Stimulated activated CD8-positive, alpha-beta memory T cell treated with anti-CD3 and anti-CD28 coated beads, Interleukin-15, amount 100 ng/mL, for 1 hour (primary cell): Measurements from ENCODE around the gene TBC1D20.
"Not testable (repeated sequence)": the region's sequence is repeated elsewhere in the genome, so short reads cannot be mapped to it uniquely, and the experiment has no call there.

Source experiments
- DNase-seq: peaks from one replicate; pipeline ENCODE4 v3.0.0-alpha.2; 2020; ENCODE audit warnings: low read depth

Gene TBC1D20, protein sequence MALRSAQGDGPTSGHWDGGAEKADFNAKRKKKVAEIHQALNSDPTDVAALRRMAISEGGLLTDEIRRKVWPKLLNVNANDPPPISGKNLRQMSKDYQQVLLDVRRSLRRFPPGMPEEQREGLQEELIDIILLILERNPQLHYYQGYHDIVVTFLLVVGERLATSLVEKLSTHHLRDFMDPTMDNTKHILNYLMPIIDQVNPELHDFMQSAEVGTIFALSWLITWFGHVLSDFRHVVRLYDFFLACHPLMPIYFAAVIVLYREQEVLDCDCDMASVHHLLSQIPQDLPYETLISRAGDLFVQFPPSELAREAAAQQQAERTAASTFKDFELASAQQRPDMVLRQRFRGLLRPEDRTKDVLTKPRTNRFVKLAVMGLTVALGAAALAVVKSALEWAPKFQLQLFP

DNA sequence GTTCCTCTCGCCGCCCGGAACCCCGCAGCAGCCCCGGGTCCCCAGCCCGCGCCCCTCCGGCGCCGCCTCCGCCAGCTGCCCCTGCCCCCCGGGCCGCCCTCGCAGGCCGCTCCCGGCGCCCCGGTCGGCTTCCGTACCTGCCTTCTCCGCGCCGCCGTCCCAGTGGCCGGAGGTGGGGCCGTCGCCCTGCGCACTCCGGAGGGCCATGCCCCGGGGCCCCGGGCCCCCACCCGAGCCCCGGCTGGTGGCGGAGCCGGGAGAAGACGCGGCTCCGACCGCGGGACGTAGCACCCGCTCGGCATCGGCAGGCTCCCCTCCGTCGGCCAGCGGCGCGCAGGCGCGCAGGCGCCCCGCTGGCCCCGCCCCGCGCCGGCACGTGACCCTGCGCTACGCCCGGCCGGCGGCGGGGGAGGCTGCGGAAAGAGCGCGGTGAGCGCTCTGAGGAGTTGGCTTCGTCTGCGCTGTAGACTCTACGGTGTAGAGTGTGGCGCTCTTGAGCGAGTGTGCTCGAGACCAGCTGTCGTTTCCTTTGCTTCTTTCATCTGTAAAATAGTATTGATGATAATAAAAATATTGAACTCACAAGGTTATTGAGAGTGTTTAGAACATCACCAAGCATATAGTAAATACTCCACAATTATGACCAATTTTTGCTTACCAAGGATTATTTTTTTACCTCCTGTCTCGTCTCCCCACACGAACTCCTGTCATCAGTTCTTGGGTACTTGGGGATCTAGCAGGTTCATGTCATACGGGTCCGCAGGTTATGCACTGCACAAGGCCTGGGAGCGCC lies at the start of gene TBC1D20:
TBC1D20 (minus strand) TSS at position 335 of the 793 bp plus-strand sequence; CDS start at position 207, 128 bp downstream.
- peak; percentile 58 for DNase-seq

DNA sequence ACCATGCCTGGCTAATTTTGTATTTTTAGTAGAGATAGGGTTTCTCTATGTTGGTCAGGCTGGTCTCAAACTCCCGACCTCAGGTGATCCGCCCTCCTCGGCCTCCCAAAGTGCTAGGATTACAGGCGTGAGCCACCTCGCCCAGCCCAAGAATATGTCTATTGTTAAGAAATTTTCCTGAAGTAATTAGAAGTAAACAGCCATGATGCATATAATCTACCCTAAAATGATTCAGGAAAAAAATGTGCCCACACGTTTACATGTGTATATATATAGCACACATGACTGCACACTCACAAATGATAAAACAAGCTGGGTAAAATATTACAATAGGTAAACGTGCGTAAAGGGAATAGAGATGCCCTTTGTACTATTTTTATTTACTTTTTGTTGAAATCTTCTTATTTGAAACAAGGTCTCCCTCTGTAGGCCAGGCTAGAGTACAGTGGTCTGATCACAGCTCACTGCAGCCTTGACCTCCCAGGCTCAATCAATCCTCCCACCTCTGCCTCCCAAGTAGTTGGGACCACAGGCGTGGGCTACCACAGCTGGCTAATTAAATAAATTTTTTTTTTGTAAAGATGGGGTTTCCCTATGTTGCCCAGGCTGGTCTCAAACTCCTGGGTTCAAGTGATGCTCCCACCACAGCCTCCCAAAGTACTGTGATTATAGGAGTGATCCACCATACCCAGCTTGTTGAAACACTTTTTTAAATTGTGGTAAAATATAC lies 48.2 kb upstream of the TBC1D20 start:
- DNase-seq: not testable (repeated sequence)

- DNase-seq: not testable (repeated sequence)
Observed at GRCh38 chr20:508364-508787, 46.0 kb upstream of the TBC1D20 start.

DNA sequence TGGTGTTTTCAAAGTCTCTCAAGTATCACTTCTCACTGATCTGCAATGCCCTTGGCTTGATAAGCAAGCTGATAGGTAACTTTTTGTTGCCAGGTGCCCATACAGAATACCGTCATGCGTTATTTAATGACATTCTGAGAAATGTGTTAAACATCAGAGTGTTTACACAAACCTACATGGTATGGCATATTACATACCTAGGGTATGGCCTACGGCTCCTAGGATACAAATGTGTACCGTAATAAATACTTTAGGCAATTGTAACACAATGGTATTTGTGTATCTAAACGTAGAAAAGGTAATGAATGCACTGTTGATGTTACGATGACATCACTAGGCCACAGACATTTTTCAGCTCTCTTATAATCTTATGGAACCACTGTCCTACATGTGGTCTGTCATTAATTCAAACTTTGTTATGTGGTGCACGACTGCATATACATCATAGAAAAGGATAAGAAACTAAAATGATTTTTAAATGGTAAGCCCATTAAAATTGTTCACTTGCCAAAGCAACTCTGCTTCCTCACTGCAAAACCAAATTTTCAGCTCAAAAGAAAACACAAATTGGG lies 45.5 kb upstream of the TBC1D20 start:
- no peak for DNase-seq

GRCh38 chr20:507006-507758 lies 44.8 kb upstream of the TBC1D20 start:
- DNase-seq: no peak

DNA sequence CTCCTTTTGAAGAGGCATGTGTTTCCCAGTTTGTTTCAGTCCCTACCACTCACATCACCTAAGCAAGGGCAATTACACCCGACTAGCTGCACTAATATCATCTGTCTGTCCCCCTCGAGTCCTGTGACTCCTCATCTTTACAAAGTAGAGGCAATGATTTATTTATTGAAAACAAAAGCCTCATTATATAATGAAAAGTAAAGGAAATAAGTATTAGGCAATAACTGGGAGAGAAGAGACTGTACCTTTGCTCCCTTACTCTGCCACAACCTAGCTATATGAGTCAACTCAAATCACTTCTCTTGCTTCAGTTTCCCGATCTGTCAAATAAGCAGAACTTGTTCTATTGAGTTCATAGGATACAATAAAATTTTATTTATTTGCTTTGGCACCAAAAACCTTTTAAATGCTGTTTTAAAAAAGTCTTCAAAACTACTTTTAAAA lies 42.3 kb upstream of the TBC1D20 start:
- no peak for DNase-seq

GRCh38 chr20:503048-503737 lies 40.9 kb upstream of the TBC1D20 start:
- no peak for DNase-seq

DNA sequence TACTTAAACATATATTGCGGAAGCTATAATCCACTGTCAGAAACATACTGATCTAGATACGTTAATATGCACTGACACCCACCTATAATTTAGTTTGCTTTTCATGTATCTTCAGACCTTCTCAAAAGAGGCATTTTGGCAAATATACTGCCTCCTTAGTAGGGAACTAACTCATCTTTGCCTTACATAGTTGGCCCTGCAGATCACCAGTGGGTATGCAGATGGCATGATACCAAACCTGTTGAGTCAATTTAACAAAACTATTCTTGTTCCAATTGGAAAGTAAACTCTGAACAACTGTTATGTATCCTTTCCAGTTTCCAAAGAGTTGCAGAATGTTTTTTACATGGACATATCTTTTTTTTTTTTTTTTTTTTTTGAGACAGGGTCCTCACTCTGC lies 35.6 kb upstream of the TBC1D20 start:
- DNase-seq: no peak

GRCh38 chr20:496126-496696 lies 33.9 kb upstream of the TBC1D20 start:
- no peak for DNase-seq

GRCh38 chr20:492159-492558 lies 29.8 kb upstream of the TBC1D20 start:
- DNase-seq: no peak

DNA sequence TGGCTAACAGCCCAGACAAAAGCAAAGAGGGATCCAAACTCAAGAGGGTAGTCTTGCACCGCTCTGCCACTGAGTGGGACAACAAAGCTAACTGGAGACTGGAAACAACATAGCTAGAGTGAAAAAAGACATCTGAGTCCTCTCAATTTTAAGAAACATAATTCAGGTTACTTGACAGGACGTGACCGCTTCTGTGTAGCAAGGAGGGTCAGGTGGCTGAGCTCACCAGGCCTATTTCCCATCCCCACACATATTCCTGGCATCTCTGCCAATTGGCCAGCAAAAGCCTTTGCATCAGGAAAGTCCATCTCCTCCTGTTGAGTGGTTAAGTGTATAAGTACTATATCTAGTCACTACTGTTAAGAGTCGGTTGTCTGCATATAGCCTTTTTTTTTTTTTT lies 25.3 kb upstream of the TBC1D20 start:
- DNase-seq: no peak

DNA sequence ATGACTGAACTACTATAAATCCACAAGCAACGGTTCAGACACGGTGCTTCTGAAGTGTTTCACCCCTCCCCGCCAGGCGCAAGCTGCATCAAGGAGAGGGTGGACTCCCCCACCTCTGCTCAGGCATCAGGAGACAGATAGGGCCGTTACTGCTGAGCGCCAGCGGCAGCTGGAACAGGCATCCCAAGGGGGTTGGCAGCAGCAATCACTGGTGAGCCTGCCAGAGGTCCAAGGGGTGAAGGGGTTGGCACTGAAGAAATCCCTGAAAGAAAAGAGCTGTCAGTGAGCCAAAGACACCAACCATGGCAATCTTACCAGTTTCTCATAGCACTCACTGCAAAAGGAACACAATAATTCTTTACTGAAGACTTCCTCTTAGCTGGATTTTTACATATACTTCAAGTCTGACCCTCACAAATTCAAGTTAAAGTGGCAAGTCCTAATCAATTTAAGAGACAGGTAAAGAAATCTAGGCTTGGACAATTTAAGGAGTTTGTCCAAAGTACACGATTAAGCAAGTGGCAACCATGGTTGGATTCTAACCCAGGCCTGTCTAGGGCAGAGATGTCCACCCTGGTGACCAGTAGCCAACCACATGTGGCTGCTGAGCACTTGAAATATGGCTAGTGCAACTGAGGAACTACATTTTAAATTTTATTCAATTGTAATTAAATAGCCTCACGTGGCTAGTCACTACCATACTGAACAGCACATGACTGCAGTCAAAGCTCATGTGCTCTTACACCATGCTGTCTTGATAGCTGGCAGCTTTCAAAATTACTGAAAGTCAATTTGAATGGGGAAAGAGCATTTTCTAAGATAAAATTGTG lies 21.7 kb upstream of the TBC1D20 start:
- no peak for DNase-seq

- no peak for DNase-seq
Observed at GRCh38 chr20:481167-481566, 18.8 kb upstream of the TBC1D20 start.

DNA sequence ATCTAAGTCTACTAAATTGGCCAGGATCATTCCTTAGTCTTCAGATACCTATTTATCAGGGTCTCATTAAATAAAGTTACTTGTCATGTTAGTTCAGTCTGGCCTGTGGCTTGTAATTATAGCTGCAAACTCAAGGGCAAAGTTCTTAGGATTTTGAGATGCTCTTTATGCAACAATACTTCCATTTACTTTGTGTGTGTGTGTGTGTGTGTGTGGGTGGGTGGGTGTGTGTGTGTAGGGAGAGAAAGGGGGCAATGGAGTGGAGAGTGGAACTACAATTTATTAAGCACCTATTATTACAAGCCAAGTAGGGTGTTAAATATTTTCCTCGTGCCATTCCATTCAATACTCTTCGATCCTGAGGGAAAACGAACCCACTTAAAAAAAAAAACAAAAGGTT lies 17.7 kb upstream of the TBC1D20 start:
- no peak for DNase-seq

- DNase-seq: no peak
Observed at GRCh38 chr20:479487-479886, 17.2 kb upstream of the TBC1D20 start.

GRCh38 chr20:478949-479429 lies 16.7 kb upstream of the TBC1D20 start:
- no peak for DNase-seq

- DNase-seq: no peak
Observed at GRCh38 chr20:478010-478948, 15.9 kb upstream of the TBC1D20 start.
